SK-N-MC (cell line): ENCODE measurements around the gene PCGF3.

ENCODE experiments used
- EZH2 ChIP-seq: fragments of 200-600 bp; sonication (generic); IDR thresholded peaks from one replicate; pipeline ENCODE4 v1.6.1; 2017; ENCODE audit warnings: antibody characterized with exemption
- FOXP2 ChIP-seq: optimal IDR thresholded peaks from 2 replicates; pipeline ENCODE3; 2011; ENCODE audit warnings: mild to moderate bottlenecking, moderate library complexity; ENCODE audit not compliant: insufficient read depth; ENCODE audit errors: extremely low read length, control extremely low read depth
- POLR2AphosphoS5 ChIP-seq: IDR thresholded peaks from 2 replicates; pipeline ENCODE4 v1.6.1; 2012; ENCODE audit warnings: mild to moderate bottlenecking, low read depth, low read length, borderline replicate concordance

DNA sequence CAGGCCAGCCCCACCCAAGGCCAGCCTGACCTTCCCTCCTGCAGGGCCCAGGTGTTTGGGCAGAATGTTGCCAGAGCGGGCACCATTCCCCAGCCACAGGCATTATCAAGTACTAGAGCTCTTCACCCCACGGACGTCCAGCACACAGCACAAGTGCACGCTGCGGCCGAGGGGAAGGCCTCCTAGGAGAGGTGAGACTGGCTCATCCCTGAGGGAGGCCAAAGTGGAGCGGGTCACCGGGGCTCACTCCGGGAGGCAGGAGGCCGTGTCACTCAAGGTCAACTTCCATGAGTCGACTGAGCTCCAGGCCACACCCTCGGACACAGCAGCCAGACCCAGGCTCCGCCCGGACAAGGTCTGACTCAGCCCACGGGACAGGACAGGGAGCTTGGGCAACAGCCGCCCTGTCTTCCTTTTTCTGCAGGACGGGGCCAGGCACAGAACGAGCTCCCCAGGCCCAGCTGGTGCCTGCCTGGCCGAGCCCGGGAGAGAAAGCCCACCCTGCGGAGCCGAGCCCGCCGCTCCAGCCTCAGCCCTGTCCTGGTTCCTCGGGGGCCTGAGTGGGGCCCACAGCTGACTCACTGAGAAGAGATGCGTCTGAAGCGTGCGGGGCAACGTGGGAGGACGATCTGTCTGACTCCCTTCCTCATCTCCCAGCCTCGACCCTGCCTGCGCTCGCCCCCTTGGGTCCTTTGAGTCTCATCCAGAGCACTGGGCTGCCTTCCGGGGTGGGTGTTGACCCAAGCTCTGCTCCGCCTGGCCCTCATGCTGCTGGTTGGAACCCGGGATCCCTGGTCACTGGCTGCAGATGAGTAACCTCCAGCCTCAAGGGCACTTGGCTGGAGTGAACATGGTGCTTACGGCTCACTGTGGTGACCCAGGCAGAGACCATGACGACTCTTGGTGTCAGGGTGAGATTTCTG, 18.3 kb upstream of the PCGF3 start:
- TF ChIP-seq EZH2 (no peak), POLR2AphosphoS5 (no peak), FOXP2 (no peak)
